ENCODE measurements around the gene PLEKHM1. TPM values are rescaled to one million over a fixed set of nuclear protein-coding genes. Genes with fewer than 3 reads are reported as not detected.

Gene PLEKHM1
- total RNA-seq, 1 experiment from 2014 or later, result 28.5 TPM

GRCh38 chr17:45430006-45430737 is 60.3 kb downstream of the PLEKHM1 start:
- ATAC-seq (no peak), DNase-seq (ENCODE audit: low read depth, low spot score) (no peak)
- ChIA-PET POLR2A (no interaction called here), CTCF (interaction anchor here (0.6 kb wide), 1 partner anchor 152 kb away, joined by 3 read pairs; no protein-coding TSS in a partner anchor)
- BruUV-seq (replicated peaks), result no TSS peak
- Histone ChIP-seq H3K36me3 (ENCODE audit: control insufficient read depth, insufficient read depth, low read length) (peaks cover 2% of the 10 kb centered on the region; the same call in 1 of the 2 replicates), H3K27me3 (ENCODE audit: control insufficient read depth, insufficient read depth, low read length) (no peaks in the 10 kb centered on the region), H3K9me3 (ENCODE audit: control insufficient read depth, insufficient read depth, low read depth, low read length) (no peaks in the 10 kb centered on the region), H3K27ac (ENCODE audit: low read length) (0 out of 2 replicates have a peak overlapping the region, but pooled peaks have one; percentile 23), H3K4me1 (ENCODE audit: control insufficient read depth, insufficient read depth, low read length) (no peaks in the 10 kb centered on the region; the same call in 1 of the 2 replicates), H3K4me3 (ENCODE audit: low read depth in 2 of 2, low read length in 2 of 2) (no peak overlapping the region)
- intact Hi-C loops (cut with micrococcal nuclease; ENCODE audit: unreplicated experiment), result no loop called here
- in situ Hi-C loops (cut with HindIII; ENCODE audit: low pct_unique_long_range_greater_than_20kb, low sequenced_read_pairs), result no loop called here
- no peak for TF ChIP-seq CTCF (IDR thresholded peaks at IDR 0.05)
- no peak for TF ChIP-seq REST (IDR thresholded peaks at IDR 0.05; ENCODE audit: insufficient read depth in 1 of 2, low read depth in 2 of 2, low read length in 1 of 2)
- TF ChIP-seq POLR2AphosphoS5 (IDR thresholded peaks at IDR 0.05; ENCODE audit: low read depth, low read length), result no peak
- TF ChIP-seq TCF7L2 (IDR thresholded peaks at IDR 0.05; ENCODE audit: low read depth, low read length), result 0 out of 2 replicates have a peak, but pooled peaks have one; percentile 4

GRCh38 chr17:45429339-45430005 is 61.0 kb downstream of the PLEKHM1 start:
- Histone ChIP-seq H3K4me3 (ENCODE audit: low read depth in 2 of 2, low read length in 2 of 2) (no peak overlapping the region; a peak in 1 of 4 replicates), H3K9me3 (ENCODE audit: control insufficient read depth, insufficient read depth, low read depth, low read length) (no peaks in the 10 kb centered on the region), H3K27ac (ENCODE audit: low read length) (no peak overlapping the region), H3K4me1 (ENCODE audit: control insufficient read depth, insufficient read depth, low read length) (no peaks in the 10 kb centered on the region; the same call in 1 of the 2 replicates), H3K36me3 (ENCODE audit: control insufficient read depth, insufficient read depth, low read length) (peaks cover 3% of the 10 kb centered on the region; the same call in 1 of the 2 replicates), H3K27me3 (ENCODE audit: control insufficient read depth, insufficient read depth, low read length) (no peaks in the 10 kb centered on the region)
- CTCF ChIA-PET, result interaction anchor here (0.6 kb wide), 1 partner anchor 151 kb away, joined by 3 read pairs; no protein-coding TSS in a partner anchor
- no TSS peak for BruUV-seq (replicated peaks)
- TF ChIP-seq REST (IDR thresholded peaks at IDR 0.05; ENCODE audit: insufficient read depth in 1 of 2, low read depth in 2 of 2, low read length in 1 of 2) (no peak), TCF7L2 (IDR thresholded peaks at IDR 0.05; ENCODE audit: low read depth, low read length) (0 out of 2 replicates have a peak, but pooled peaks have one; percentile 26)
- intact Hi-C loops (cut with micrococcal nuclease; ENCODE audit: unreplicated experiment) (no loop called here), in situ Hi-C loops (cut with HindIII; ENCODE audit: low pct_unique_long_range_greater_than_20kb, low sequenced_read_pairs) (no loop called here)
- POLR2A ChIA-PET, result no interaction called here
- no peak for DNase-seq (ENCODE audit: low read depth, low spot score)
- no peak for ATAC-seq

Measured in Panc1 (cell line).